Calu3 (cell line): Measurements from ENCODE around the gene ESRRB. TPM values are rescaled to one million over a fixed set of nuclear protein-coding genes. Genes with fewer than 3 reads are reported as not detected.

Experiments
- BruUV-seq: library from RNA; stranded (reverse); fragments of 400-500 nt; replicated peaks from 2 replicates; lab custom pipeline; 2021; lab: Mats Ljungman, UMichigan
- CTCF ChIA-PET: fragments of 300-600 bp; sonication (Branson Sonifier 250); formaldehyde crosslinking; loops from one replicate; lab custom pipeline; 2022; ENCODE audit warnings: antibody characterized with exemption; lab: Charles Lee
- DNase-seq: peaks from one replicate; pipeline ENCODE4 v3.0.0; 2022
- H3K27ac Mint-ChIP-seq: one replicate; pipeline ENCODE4 v1.8.0; 2022; ENCODE audit warnings: mixed read lengths; ENCODE audit not compliant: unreplicated experiment
- H3K27me3 Mint-ChIP-seq: one replicate; pipeline ENCODE4 v1.8.0; 2022; ENCODE audit warnings: mixed read lengths; ENCODE audit not compliant: unreplicated experiment
- H3K36me3 Mint-ChIP-seq: one replicate; pipeline ENCODE4 v1.8.0; 2022; ENCODE audit warnings: mild to moderate bottlenecking, moderate library complexity, mixed read lengths; ENCODE audit not compliant: insufficient read depth, unreplicated experiment
- H3K4me1 Mint-ChIP-seq: one replicate; pipeline ENCODE4 v1.8.0; 2022; ENCODE audit warnings: mild to moderate bottlenecking, low read depth, mixed read lengths; ENCODE audit not compliant: unreplicated experiment
- H3K4me3 Mint-ChIP-seq: one replicate; pipeline ENCODE4 v1.8.0; 2022; ENCODE audit warnings: mild to moderate bottlenecking, low read depth, moderate library complexity, mixed read lengths; ENCODE audit not compliant: unreplicated experiment
- H3K9me3 Mint-ChIP-seq: one replicate; pipeline ENCODE4 v1.8.0; 2022; ENCODE audit warnings: low read depth, mixed read lengths; ENCODE audit not compliant: unreplicated experiment
- CTCF ChIP-seq: fragments of 200-600 bp; IDR thresholded peaks from one replicate; pipeline ENCODE4 v1.8.0; 2022; ENCODE audit warnings: antibody characterized with exemption; ENCODE audit not compliant: unreplicated experiment
- intact Hi-C: fragments of 100-400 bp; cut with micrococcal nuclease; formaldehyde crosslinking; loops from one replicate; pipeline ENCODE4 v1.10.0; 2022; ENCODE audit not compliant: unreplicated experiment
- total RNA-seq: library from RNA; stranded (reverse); gene quantifications from 2 replicates; pipeline ENCODE4 v1.2.3, GENCODE V29; 2022

ESRRB gene
- total RNA-seq, 1 experiment from 2014 or later = 0.21 TPM

GRCh38 chr14:76419399-76419798, 43.5 kb downstream of the ESRRB start:
- no peaks in the 10 kb centered on the region for H3K9me3 Mint-ChIP-seq
- no peaks in the 10 kb centered on the region for H3K36me3 Mint-ChIP-seq
- intact Hi-C loops = no loop called here
- H3K4me3 Mint-ChIP-seq = no peak overlapping the region
- H3K4me1 Mint-ChIP-seq = no peaks in the 10 kb centered on the region
- DNase-seq = no peak
- no TSS peak for BruUV-seq
- CTCF ChIA-PET = interaction anchor here (0.5 kb wide), 1 partner anchor 9 kb away, joined by 3 read pairs; no protein-coding TSS in a partner anchor
- no peak for TF ChIP-seq CTCF
- H3K27me3 Mint-ChIP-seq = peaks cover 74% of the 10 kb centered on the region
- no peak overlapping the region for H3K27ac Mint-ChIP-seq

- no peak for DNase-seq
- H3K27me3 Mint-ChIP-seq = peaks cover 74% of the 10 kb centered on the region
- H3K27ac Mint-ChIP-seq = no peak overlapping the region
- CTCF ChIA-PET = interaction anchor here (0.6 to 0.7 kb wide), 2 partner anchors 242 to 692 kb away, joined by 3 to 5 read pairs; no protein-coding TSS in a partner anchor
- no peaks in the 10 kb centered on the region for H3K4me1 Mint-ChIP-seq
- H3K9me3 Mint-ChIP-seq = no peaks in the 10 kb centered on the region
- no peak overlapping the region for H3K4me3 Mint-ChIP-seq
- intact Hi-C loops = no loop called here
- BruUV-seq = no TSS peak
- no peaks in the 10 kb centered on the region for H3K36me3 Mint-ChIP-seq
- TF ChIP-seq CTCF = no peak
These were observed 44.9 kb downstream of the ESRRB start for GRCh38 chr14:76420827-76421226.

GRCh38 chr14:76421662-76422061, 45.7 kb downstream of the ESRRB start:
- H3K27me3 Mint-ChIP-seq = peaks cover 74% of the 10 kb centered on the region
- intact Hi-C loops = no loop called here
- H3K4me1 Mint-ChIP-seq = no peaks in the 10 kb centered on the region
- BruUV-seq = no TSS peak
- TF ChIP-seq CTCF = no peak
- CTCF ChIA-PET = no interaction called here
- H3K27ac Mint-ChIP-seq = no peak overlapping the region
- DNase-seq = no peak
- no peaks in the 10 kb centered on the region for H3K36me3 Mint-ChIP-seq
- no peaks in the 10 kb centered on the region for H3K9me3 Mint-ChIP-seq
- no peak overlapping the region for H3K4me3 Mint-ChIP-seq

GRCh38 chr14:76422662-76423061, 46.7 kb downstream of the ESRRB start:
- no peaks in the 10 kb centered on the region for H3K4me1 Mint-ChIP-seq
- DNase-seq = no peak
- CTCF ChIA-PET = interaction anchor here (0.6 to 0.7 kb wide), 2 partner anchors 127 to 440 kb away, joined by 3 read pairs; no protein-coding TSS in a partner anchor
- BruUV-seq = no TSS peak
- TF ChIP-seq CTCF = no peak
- H3K9me3 Mint-ChIP-seq = no peaks in the 10 kb centered on the region
- intact Hi-C loops = no loop called here
- H3K27me3 Mint-ChIP-seq = peaks cover 74% of the 10 kb centered on the region
- no peaks in the 10 kb centered on the region for H3K36me3 Mint-ChIP-seq
- H3K4me3 Mint-ChIP-seq = no peak overlapping the region
- no peak overlapping the region for H3K27ac Mint-ChIP-seq
